HG03520 (cell line): Measurements from ENCODE around the gene BANK1.

Experiments used
- ATAC-seq: cut with Tn5 transposase; IDR thresholded peaks from one replicate; pipeline ENCODE4 v1.9.1; 2021; ENCODE audit warnings: mild to moderate bottlenecking, moderate library complexity; ENCODE audit not compliant: unreplicated experiment

BANK1 gene

DNA sequence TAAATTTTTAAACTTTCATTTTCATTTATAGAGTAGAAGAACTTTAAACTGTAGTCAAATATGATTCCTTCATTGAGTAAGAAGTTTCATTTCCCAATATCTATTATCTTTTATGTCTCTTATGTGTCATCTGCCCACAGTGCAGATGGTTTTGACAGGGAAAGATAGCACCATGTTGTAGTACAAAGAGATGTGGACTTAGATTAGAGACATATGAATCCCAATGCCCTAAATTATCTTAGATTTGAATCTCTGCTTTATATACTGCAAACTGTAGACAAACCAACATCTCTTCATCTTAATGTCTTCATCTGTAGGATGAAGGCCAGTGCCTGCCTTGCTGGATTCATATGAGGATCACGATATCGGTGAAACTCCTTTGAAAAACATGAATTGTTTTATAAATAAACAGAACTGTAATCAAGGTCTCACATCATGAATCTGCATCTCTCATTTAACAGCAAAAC lies 217.5 kb downstream of the BANK1 start:
- ATAC-seq = peak; percentile 89

DNA sequence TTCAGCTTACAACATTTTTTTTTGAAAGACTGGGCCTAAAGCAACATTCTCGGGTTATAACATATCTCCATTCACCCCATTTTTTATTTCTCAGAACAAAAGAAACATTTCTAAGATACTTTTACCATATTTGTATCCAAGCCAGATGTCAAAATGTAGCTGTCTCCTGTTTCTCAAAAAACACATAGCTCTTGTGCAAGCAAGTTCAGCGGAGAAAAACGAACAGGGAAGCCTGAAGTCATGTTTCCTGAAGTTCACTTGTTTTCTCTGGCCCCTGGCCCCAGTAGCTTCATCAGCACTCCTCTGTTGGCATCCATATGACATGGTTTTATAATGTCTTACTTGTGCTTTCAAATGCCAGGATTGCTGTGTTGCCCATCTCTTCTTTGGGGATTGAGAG lies 218.2 kb downstream of the BANK1 start:
- no peak for ATAC-seq

- no peak for ATAC-seq
Observed at GRCh38 chr4:102022343-102022742, 231.8 kb downstream of the BANK1 start.

- ATAC-seq = no peak
Observed at GRCh38 chr4:102027961-102028360, 237.4 kb downstream of the BANK1 start.

DNA sequence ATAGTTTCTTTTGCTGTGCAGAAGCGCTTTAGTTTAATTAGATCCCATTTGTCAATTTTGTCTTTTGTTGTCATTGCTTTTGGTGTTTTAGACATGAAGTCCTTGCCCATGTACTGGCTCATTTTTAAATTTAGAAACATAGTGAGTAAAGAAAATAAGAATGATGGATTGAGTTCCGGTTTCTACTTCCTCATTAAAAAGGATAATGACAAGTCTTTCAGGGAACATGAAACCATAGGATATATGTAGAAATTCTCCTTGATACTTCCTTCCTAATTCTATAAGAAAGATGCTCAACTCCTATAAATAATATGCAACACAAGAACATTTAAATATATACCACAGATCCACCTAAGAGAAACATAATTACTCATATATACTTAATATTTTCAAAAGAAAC lies 240.9 kb downstream of the BANK1 start:
- ATAC-seq = no peak

GRCh38 chr4:102036016-102036415 lies 245.5 kb downstream of the BANK1 start:
- ATAC-seq = no peak

DNA sequence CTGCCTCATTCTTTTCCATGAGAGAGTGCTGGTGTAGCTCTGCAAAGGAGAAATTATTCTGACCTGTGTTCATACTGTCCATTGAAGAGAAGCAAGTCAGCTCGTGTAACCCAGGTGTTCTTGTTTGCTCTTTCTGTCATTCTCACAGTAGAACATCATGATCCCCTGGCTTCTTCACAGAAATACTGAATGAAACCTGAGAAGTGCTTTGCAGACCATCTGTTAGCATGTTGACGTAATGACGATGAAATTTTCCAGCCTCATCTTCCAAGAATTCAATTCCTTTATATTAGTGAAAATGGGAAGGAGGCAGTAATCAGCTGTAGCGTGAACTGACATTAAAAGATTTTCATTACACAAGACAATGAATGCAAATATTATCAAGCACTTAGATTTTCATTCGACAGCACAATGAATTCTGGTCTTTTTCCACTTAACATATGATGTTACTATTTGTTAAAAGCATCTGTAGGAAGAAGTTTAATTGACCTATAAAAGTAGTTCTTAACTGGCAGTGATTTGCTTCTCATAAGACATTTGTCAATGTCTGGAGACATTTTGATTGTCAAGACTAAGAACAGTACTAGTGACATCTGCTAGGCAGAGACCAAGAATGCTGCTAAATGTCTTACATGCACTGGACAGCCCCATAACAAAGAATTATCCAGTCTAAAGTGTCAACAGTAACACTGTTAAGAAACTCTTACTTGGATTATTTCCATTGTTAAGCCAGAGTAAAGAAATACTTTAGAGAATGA lies 246.3 kb downstream of the BANK1 start:
- no peak for ATAC-seq

- no peak for ATAC-seq
Observed at GRCh38 chr4:102037566-102037965, 247.0 kb downstream of the BANK1 start.

GRCh38 chr4:102042871-102043802 lies 252.6 kb downstream of the BANK1 start:
- no peak for ATAC-seq

DNA sequence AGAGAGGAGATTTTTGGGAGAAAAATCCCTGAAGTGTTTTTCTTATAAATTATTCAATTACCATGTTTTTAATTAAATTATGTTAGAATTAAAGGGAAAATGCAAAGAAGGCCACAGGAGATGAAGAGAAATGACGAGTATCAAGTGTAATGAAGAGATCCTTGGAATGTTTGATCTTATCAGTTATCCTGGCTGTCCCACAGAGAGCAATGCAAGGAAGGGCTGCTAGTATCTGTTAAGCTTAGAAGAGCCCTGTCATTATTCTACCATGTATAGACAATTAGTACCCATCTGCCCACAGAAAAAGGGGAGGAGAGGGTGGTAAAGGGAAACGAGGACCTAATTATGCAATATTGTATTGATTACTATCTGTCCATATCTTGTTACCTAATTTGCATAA lies 257.1 kb downstream of the BANK1 start:
- ATAC-seq = no peak

- ATAC-seq = no peak
Observed at GRCh38 chr4:102055805-102056204, 265.3 kb downstream of the BANK1 start.

DNA sequence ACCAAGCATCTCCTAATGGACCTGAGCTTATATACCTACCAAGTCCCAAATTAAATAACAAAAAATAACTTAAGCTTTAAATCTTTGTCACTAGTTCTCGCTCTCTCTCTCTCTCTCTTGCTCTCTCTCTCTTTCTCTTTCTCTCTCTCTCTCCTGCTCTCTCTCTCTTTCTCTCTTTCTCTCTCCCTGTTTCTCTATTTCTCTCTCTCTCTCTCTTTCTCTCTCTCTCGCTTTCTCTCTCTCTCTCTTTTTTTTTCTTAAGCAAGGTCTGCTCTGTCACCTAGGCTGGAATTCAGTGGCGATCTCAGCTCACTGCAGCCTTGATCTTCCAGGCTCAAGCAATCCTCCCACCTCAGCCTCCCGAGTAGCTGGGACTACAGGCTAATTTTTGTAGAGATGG lies 266.6 kb downstream of the BANK1 start:
- ATAC-seq = no peak

DNA sequence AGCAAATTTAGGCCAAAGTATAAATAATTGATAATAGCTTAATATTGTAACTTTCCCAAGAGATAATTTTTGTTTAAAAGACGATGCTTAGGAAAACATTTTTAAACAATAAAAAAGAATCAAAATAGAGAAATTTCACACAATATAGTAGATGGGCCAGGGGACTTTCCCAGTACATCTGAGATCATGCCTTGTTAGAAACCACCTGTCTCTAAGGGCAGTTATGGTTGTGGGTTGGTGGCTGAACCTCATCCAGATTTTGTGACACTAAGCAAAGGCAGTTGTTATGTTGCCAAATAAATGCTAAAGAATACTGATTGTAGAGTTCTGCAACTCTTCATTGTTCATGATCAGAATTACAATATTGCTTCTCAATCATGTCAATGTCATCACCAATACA lies 270.6 kb downstream of the BANK1 start:
- ATAC-seq = peak; percentile 74

DNA sequence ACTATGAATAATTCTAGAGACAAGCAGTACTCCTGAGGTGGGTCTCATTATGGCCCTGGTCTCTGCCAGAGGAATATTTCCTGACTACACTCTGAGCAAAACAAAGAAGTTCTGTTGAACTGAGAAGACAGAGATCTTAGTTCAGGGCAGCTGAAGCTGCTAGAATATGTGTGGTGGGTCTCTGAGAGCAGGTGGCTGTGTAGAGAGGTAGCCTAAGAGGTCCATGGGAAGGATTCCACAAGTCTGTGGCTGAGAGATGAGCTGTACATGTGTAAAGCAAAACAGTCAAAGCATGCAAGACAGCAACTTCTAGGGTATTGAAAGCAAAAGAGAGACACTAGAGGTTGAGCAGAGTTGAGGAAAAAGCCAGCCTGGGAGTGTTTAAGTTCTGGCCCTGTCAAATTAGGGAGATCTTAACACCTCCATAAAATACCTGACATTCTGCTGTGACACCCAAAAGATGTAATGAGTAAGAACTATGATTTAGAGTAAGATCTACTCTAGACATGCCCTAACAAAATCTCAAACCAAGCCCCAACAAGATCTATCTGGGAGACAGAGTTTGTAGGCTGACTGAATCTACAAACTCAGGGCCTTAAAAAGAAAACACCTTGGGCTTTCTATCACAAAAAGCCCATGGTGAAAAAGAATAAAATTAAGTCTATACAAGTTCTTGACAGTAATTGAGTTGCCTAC lies 274.4 kb downstream of the BANK1 start:
- ATAC-seq = no peak

GRCh38 chr4:102076622-102077021 lies 286.1 kb downstream of the BANK1 start:
- ATAC-seq = no peak

GRCh38 chr4:102080184-102080583 lies 289.7 kb downstream of the BANK1 start:
- ATAC-seq = no peak

DNA sequence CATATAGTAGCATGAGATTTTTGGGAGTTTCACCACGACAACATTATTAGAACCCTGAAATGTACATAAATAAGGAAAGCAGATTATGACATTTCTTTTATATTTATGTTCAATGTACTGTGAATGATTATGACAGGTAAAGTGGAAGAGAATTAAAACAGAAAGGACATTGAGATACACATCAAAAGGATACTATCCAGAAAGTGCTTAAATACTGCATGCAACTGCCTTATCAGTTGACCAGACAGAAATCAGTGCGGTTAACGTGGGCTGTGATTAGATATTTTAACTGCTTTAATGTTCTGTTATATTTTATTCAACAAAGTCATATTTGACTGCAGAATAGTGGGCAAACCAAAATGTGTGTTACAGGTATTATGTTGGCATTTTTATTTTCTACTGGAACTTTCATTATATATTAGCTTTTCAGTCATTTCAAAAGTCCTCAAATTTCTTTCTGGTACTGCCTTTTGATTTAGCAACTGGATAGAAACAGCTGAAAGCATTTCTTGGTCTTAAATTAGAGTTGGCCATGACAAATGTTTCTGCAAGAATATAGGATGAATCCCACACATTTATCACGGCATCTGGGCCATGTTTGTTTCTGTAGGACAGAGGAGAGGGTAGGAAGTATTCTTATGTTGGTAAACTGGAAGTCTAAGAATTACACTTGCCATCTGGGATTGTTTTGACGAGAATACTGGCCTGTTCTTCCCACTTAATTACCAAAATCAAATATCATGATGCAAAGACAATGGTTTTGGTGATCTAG lies 299.5 kb downstream of the BANK1 start:
- no peak for ATAC-seq

- ATAC-seq = no peak
Observed at GRCh38 chr4:102091656-102092055, 301.1 kb downstream of the BANK1 start.

- no peak for ATAC-seq
Observed at GRCh38 chr4:102094481-102094880, 304.0 kb downstream of the BANK1 start.

GRCh38 chr4:102103368-102103767 lies 312.8 kb downstream of the BANK1 start:
- no peak for ATAC-seq

- ATAC-seq = no peak
Observed at GRCh38 chr4:102104278-102104677, 313.7 kb downstream of the BANK1 start.
